ENCODE data around the gene SOX30. TPM values are rescaled to one million over a fixed set of nuclear protein-coding genes. Genes with fewer than 3 reads are reported as not detected.
A peak's percentile ranks its signal among the peaks of the same experiment; 100 is the strongest.

Gene SOX30
- total RNA-seq, 2 donors from 2014 or later: 0.48 TPM; not detected in 1

DNA sequence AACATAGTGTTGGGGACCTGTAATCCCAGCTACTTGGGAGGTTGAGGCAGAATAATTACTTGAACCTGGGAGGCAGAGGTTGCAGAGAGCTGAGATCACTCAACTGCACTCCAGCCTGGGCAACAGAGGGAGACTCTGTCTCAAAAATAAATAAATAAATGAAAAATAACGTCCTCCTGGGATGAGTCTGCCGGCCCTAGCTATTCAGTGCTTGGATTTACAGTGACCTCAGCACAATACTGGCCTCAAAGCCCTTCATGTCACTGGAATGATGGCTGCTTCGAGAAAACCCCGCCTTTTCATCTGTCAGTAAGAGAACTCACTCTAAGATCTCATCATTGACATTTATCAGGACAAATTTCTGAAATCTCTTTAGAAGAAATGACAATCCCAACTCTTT lies 35.5 kb downstream of the SOX30 start:
- Histone ChIP-seq H3K27ac (ENCODE audit: low read depth, low read length) (no peak overlapping the region), H3K9ac (ENCODE audit: extremely low read depth, low read length, poor library complexity, severe bottlenecking) (no peak overlapping the region), H3K9me3 (ENCODE audit: control insufficient read depth, low read length) (no peaks in the 10 kb centered on the region), H3K36me3 (ENCODE audit: control insufficient read depth, insufficient read depth, low read length) (no peaks in the 10 kb centered on the region), H3K27me3 (ENCODE audit: control insufficient read depth, insufficient read depth, low read length, poor library complexity, severe bottlenecking) (no peaks in the 10 kb centered on the region), H3K4me1 (ENCODE audit: control insufficient read depth, insufficient read depth, low read length) (peaks cover 16% of the 10 kb centered on the region), H3K4me3 (ENCODE audit: low read length) (no peak overlapping the region)
- WGBS, 2 experiments (ENCODE audit: insufficient coverage in 1 of 2, insufficient read length in 1 of 2): 81 to 93% methylated on average over 4 of the region's 4 CpGs
- DNase-seq: no peak
- H3K4me1 Mint-ChIP-seq: peaks cover under 1% of the 10 kb centered on the region
- H3K27me3 Mint-ChIP-seq (ENCODE audit: insufficient read depth): no peaks in the 10 kb centered on the region
- H3K4me3 Mint-ChIP-seq: no peak overlapping the region
- no peaks in the 10 kb centered on the region for H3K36me3 Mint-ChIP-seq (ENCODE audit: low read depth)
- H3K27ac Mint-ChIP-seq: no peak overlapping the region
- TF ChIP-seq, protein P1, sequence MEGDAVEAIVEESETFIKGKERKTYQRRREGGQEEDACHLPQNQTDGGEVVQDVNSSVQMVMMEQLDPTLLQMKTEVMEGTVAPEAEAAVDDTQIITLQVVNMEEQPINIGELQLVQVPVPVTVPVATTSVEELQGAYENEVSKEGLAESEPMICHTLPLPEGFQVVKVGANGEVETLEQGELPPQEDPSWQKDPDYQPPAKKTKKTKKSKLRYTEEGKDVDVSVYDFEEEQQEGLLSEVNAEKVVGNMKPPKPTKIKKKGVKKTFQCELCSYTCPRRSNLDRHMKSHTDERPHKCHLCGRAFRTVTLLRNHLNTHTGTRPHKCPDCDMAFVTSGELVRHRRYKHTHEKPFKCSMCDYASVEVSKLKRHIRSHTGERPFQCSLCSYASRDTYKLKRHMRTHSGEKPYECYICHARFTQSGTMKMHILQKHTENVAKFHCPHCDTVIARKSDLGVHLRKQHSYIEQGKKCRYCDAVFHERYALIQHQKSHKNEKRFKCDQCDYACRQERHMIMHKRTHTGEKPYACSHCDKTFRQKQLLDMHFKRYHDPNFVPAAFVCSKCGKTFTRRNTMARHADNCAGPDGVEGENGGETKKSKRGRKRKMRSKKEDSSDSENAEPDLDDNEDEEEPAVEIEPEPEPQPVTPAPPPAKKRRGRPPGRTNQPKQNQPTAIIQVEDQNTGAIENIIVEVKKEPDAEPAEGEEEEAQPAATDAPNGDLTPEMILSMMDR (conservative IDR thresholded peaks at IDR 0.05): no peak
- peaks cover under 1% of the 10 kb centered on the region for H3K9me3 Mint-ChIP-seq

DNA sequence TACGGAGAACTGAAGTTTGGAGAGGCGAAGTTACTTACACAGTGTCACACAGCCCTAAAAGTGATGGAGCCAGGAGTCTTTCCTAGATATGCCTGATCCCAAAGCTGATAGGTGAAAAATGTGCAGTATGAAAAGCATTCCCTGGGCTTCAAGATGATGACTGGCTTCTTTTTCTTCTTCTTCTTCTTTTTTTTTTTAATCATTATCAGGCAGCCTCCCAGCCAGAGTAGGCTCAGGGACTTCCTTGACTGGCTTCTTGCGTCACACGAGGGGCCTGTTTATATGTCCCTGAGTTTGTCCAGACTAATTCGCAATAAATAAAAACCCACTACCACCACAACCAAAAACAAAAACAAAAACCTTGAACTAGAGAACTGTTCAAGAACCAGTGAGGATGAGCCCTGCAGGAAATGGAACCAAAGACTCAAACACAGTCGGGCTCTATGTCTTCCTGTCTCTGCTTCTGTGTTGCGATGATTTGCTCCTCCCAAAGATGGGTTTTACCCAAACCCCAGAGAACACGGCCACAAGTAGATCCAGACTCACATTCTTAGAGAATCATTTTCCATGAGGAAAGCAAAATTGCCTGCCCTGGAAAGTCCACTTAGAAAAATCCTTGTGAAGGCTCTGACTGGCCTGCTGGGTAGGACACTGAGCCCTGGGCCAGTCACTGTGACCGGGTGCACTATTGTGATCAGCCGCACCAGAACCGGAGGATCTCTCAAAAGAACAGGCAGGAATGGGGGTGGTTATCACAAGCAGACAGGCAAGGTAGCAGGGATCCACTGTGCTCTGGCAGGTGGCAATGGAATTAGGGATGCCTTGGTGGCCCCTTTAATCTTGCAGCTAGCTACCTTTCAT lies 38.6 kb downstream of the SOX30 start:
- WGBS, 2 experiments (ENCODE audit: insufficient coverage in 1 of 2, insufficient read length in 1 of 2): 92 to 96% methylated on average over 7 to 11 of the region's 11 CpGs
- no peak overlapping the region for H3K9ac ChIP-seq (ENCODE audit: extremely low read depth, low read length, poor library complexity, severe bottlenecking)
- H3K27me3 ChIP-seq (ENCODE audit: control insufficient read depth, insufficient read depth, low read length, poor library complexity, severe bottlenecking): no peaks in the 10 kb centered on the region
- no peak overlapping the region for H3K4me3 ChIP-seq (ENCODE audit: low read length)
- Mint-ChIP-seq H3K27me3 (ENCODE audit: insufficient read depth) (no peaks in the 10 kb centered on the region), H3K4me3 (no peak overlapping the region), H3K27ac (no peak overlapping the region), H3K9me3 (no peaks in the 10 kb centered on the region), H3K4me1 (peaks cover 11% of the 10 kb centered on the region), H3K36me3 (ENCODE audit: low read depth) (no peaks in the 10 kb centered on the region)
- H3K4me1 ChIP-seq (ENCODE audit: control insufficient read depth, insufficient read depth, low read length): peaks cover 22% of the 10 kb centered on the region
- H3K36me3 ChIP-seq (ENCODE audit: control insufficient read depth, insufficient read depth, low read length): no peaks in the 10 kb centered on the region
- H3K9me3 ChIP-seq (ENCODE audit: control insufficient read depth, low read length): peaks cover 12% of the 10 kb centered on the region
- H3K27ac ChIP-seq (ENCODE audit: low read depth, low read length): no peak overlapping the region
- DNase-seq: no peak
- TF ChIP-seq, protein P1 (conservative IDR thresholded peaks at IDR 0.05): no peak

DNA sequence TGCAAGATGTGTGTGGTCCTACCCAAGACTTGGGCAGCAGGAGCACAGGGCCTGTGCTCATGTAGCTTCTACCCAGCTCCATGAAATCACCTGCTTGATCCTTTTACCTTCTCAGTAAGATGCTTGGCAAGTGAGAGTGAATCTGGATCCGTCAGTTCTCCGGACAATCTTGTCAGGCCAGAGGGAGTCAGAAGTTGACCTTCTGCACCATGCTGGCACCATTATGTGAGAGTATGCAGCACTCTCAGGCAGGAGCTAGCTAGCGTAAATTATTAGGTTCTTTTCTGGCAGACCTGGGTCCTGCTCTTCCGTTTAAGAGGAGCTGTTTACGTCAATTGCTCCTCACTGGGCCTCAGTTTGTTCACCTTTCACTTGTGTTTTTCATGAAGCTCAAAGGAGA lies 39.7 kb downstream of the SOX30 start:
- Histone ChIP-seq H3K9me3 (ENCODE audit: control insufficient read depth, low read length) (peaks cover 12% of the 10 kb centered on the region), H3K9ac (ENCODE audit: extremely low read depth, low read length, poor library complexity, severe bottlenecking) (no peak overlapping the region), H3K27me3 (ENCODE audit: control insufficient read depth, insufficient read depth, low read length, poor library complexity, severe bottlenecking) (no peaks in the 10 kb centered on the region), H3K4me3 (ENCODE audit: low read length) (no peak overlapping the region), H3K27ac (ENCODE audit: low read depth, low read length) (peak overlapping the region; percentile 52), H3K36me3 (ENCODE audit: control insufficient read depth, insufficient read depth, low read length) (no peaks in the 10 kb centered on the region), H3K4me1 (ENCODE audit: control insufficient read depth, insufficient read depth, low read length) (peaks cover 22% of the 10 kb centered on the region)
- no peaks in the 10 kb centered on the region for H3K36me3 Mint-ChIP-seq (ENCODE audit: low read depth)
- H3K27ac Mint-ChIP-seq: no peak overlapping the region
- no peak overlapping the region for H3K4me3 Mint-ChIP-seq
- WGBS, 2 experiments (ENCODE audit: insufficient coverage in 1 of 2, insufficient read length in 1 of 2): 91 to 93% methylated on average over 5 of the region's 5 CpGs
- no peak for DNase-seq
- H3K9me3 Mint-ChIP-seq: peaks cover 2% of the 10 kb centered on the region
- peaks cover 11% of the 10 kb centered on the region for H3K4me1 Mint-ChIP-seq
- no peaks in the 10 kb centered on the region for H3K27me3 Mint-ChIP-seq (ENCODE audit: insufficient read depth)
- TF ChIP-seq, protein P1 (conservative IDR thresholded peaks at IDR 0.05): no peak
